Stimulated activated CD8-positive, alpha-beta memory T cell treated with anti-CD3 and anti-CD28 coated beads, Interleukin-7, amount 100 ng/mL, for 24 hours (primary cell): ENCODE data around the gene ACRV1.

Experiments used
- DNase-seq: peaks from one replicate; pipeline ENCODE4 v3.0.0-alpha.2; 2020; ENCODE audit warnings: low read depth

Gene ACRV1

GRCh38 chr11:125649465-125650166, 31.0 kb downstream of the ACRV1 start:
- no peak for DNase-seq

GRCh38 chr11:125645871-125646270, 34.8 kb downstream of the ACRV1 start:
- no peak for DNase-seq

GRCh38 chr11:125638315-125638714, 42.3 kb downstream of the ACRV1 start:
- DNase-seq, result no peak

- no peak for DNase-seq
These were observed 42.8 kb downstream of the ACRV1 start for GRCh38 chr11:125637840-125638239.

GRCh38 chr11:125627236-125627910, 53.3 kb downstream of the ACRV1 start:
- no peak for DNase-seq

GRCh38 chr11:125626288-125626950, 54.2 kb downstream of the ACRV1 start:
- DNase-seq, result no peak

- DNase-seq, result peak; percentile 81
These were observed 54.9 kb downstream of the ACRV1 start for GRCh38 chr11:125625630-125626287.

- no peak for DNase-seq
These were observed 55.4 kb downstream of the ACRV1 start for GRCh38 chr11:125625225-125625629.

- no peak for DNase-seq
These were observed 55.9 kb downstream of the ACRV1 start, which contains the start of gene CHEK1 for GRCh38 chr11:125624756-125625213. CHEK1 (plus strand) TSS chr11:125625163; CDS start chr11:125626769, 1,606 bp downstream.

- DNase-seq, result no peak
These were observed 57.6 kb downstream of the ACRV1 start for GRCh38 chr11:125623064-125623463.

GRCh38 chr11:125621995-125622394, 58.7 kb downstream of the ACRV1 start:
- no peak for DNase-seq
